AG09319 (cell line): Measurements from ENCODE around the gene SH3GL2.

ENCODE experiments used
- DNase-seq: peaks from one replicate; pipeline ENCODE4 v3.0.0-alpha.2; 2010; ENCODE audit warnings: low read depth; ENCODE audit errors: extremely low read depth
- TF ChIP-seq, protein P1 (sequence below): IDR thresholded peaks from 2 replicates; pipeline ENCODE4 v1.5.1; 2011; ENCODE audit warnings: low read depth, mild to moderate bottlenecking, inconsistent platforms, low read length, moderate library complexity

SH3GL2 gene

DNA sequence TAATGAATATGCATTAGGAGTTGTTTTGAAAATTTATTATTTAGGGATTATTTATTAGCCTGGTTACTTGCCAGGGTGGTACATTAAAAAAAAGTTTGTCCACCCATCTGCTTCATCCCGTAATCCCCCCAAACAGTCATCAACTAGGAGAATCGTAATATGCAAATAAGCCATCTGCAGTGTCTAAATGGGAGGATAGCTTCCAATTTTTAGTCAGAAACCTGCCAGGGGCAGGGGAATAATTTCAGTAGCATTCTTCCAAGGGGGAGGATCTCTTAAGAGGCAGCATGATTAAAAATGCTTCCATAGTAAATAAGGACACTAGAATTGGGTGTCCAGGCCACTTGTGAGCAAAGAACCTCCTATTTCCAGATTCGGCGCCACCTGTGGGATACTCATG lies 43.3 kb downstream of the SH3GL2 start:
- TF ChIP-seq, protein P1, sequence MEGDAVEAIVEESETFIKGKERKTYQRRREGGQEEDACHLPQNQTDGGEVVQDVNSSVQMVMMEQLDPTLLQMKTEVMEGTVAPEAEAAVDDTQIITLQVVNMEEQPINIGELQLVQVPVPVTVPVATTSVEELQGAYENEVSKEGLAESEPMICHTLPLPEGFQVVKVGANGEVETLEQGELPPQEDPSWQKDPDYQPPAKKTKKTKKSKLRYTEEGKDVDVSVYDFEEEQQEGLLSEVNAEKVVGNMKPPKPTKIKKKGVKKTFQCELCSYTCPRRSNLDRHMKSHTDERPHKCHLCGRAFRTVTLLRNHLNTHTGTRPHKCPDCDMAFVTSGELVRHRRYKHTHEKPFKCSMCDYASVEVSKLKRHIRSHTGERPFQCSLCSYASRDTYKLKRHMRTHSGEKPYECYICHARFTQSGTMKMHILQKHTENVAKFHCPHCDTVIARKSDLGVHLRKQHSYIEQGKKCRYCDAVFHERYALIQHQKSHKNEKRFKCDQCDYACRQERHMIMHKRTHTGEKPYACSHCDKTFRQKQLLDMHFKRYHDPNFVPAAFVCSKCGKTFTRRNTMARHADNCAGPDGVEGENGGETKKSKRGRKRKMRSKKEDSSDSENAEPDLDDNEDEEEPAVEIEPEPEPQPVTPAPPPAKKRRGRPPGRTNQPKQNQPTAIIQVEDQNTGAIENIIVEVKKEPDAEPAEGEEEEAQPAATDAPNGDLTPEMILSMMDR: no peak
- no peak for DNase-seq

DNA sequence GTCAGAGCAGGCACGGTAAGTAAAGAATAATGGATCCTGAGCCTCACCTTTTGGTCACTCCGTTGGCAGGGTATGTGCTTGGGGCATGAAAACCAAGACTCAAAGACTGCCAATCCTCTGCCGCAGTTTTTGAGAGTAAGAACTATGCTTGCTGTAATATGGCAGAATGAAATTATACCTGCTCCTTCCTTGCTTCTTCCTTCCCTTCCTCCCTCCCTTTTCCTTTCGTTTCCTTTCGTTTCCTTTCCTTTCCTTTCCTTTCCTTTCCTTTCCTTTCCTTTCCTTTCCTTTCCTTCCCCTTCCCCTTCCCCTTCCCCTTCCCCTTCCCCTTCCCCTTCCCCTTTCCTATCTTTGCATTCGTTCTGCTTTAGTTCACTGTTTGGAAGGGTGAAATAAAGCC lies 43.9 kb downstream of the SH3GL2 start:
- no peak for DNase-seq
- TF ChIP-seq, protein P1: no peak

DNA sequence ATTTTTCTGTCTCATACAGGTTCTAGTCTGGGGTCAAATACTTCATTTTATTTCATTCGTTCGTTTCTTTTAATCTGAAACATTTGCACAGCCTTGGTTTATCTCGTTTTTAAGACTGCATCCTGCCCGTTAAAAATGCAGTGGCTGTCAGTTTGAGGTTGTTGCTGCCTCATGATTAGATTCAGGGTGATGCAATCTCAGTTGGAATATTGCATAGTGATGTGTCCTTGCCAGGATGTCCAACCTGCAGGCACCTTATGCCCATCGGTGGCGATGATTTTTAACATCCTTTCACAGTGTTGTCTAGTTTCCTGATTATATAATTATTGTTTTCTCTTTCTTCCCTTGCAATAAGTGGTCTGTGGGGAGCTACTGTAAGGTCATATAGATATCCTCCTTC lies 45.1 kb downstream of the SH3GL2 start:
- TF ChIP-seq, protein P1: no peak
- no peak for DNase-seq

DNA sequence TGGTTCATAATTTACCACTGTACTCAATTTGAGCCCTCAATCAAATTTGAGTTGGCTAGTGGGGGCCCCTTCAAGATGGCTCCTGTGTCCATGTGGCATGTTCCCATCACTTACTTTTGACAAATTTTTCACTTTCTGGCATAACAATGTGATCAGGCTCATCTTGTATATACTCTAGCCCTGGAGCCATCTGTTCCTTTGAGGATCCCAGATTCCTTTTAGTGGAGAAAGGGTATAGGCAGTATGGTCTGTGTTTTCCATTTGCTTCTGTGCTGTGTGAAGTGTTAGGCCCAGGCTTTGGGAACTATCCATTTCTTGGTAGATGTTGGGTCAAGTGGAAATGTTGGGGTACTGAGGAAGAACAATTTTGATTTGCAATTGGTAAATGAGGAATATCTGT lies 45.7 kb downstream of the SH3GL2 start:
- no peak for DNase-seq
- TF ChIP-seq, protein P1: no peak

DNA sequence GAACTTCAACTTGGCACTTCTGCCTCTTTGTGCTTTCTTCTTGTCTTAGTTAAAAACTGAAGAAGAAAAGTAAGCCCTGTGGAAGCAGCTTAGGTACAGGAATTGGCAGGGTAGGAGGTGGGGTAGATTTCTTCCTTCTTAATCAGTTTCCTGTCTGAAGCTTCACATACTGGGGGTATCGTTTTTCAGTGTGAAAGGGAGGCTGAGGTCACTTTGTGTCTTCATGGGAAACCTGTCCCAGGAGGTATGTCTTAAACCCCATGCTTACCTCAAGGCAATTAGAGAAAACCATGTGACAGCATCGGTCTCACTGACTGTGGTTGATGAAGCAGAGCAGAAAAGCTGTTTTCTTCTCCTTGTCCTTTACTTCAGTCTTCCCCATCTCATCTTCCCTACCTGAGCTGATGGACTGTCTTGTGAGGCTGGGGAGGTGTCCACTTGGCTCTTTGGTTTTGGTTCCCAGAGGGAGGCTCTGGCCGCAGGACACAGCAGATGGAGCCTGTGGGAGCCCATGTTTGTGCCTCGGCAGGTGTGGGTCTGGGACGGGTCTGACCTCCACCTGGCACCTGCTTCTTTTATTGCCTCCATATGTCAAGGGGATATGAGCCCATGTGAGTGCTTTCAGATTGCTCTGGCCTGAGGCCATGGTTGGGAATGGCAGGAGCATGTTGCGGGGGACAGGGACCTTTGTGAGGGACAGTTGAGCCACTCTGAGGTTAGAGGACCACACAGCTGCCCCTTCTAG lies 47.0 kb downstream of the SH3GL2 start:
- no peak for DNase-seq
- TF ChIP-seq, protein P1: no peak

DNA sequence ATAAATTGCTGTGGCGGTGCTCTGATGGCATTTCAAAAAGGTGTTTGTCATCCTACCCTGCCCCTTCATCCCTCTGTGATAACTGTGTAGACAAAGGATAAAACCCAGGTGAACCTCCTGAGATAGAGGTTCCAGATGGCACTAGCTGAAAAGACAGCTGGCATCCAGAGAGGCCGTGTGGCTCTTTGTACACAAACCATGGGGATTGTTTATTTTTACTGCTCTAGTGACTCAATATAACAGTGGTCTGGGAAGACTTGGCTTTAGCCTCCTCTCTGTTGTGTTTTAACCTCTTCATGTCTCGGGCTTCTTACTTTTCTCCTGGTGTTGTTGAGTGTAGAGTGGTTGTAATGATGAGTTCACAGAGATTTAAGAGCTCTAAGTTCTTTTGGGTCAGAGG lies 48.8 kb downstream of the SH3GL2 start:
- TF ChIP-seq, protein P1: no peak

DNA sequence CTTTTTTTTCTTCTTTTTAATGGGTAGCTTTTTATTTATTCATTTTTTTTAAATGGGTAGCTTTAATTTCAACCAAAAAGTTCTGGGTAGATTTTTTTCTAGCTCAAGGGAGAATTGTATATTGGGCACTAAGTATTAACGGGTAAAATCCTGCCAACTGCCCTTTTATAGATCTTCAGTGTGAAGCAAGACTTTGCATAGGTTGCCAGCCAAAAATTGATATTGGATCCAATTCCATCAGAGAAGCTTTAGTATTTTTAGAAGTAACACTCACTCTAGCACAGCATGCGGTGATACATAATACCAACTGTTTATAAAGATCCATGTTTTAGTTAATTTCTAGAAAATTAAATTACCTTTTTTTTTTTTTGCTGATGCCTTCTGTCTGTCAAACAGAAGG lies 49.8 kb downstream of the SH3GL2 start:
- DNase-seq: no peak
- TF ChIP-seq, protein P1: no peak

More for the DNA sequence above, 48.8 kb downstream of the SH3GL2 start:
- DNase-seq: no peak
